ENCODE measurements around the gene PPP4R4. TPM values are rescaled to one million over a fixed set of nuclear protein-coding genes. Genes with fewer than 3 reads are reported as not detected.
"Not testable (repeated sequence)": the region's sequence is repeated elsewhere in the genome, so short reads cannot be mapped to it uniquely, and the experiment has no call there.

The PPP4R4 gene
- total RNA-seq, 1 donor from 2014 or later, result 1.9 TPM

DNA sequence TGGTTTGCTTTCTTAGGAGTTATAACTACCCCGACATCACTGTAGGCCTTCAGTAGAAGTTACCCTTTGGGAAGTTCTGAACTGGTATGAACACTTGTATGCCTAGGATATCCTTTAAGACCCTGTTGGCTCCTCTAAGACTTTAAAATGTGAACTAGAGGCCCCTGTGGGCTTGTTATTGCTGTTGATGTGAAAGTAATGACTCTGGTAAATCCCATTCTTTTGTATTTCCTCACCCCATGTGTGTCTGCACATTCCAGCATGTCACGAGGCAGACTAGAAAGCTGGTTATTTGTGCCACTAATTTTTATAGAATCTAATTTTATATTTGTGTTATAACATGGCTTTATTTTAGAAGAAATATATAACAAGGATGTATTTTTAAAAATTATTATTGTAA, 70.1 kb downstream of the PPP4R4 start:
- no peaks in the 10 kb centered on the region for H3K27me3 Mint-ChIP-seq
- no peak overlapping the region for H3K27ac Mint-ChIP-seq
- no peaks in the 10 kb centered on the region for H3K9me3 Mint-ChIP-seq
- no peaks in the 10 kb centered on the region for H3K36me3 Mint-ChIP-seq
- H3K4me3 Mint-ChIP-seq, result no peak overlapping the region
- H3K4me1 Mint-ChIP-seq (ENCODE audit: unreplicated experiment), result no peaks in the 10 kb centered on the region
- no peak for DNase-seq (ENCODE audit: extremely low spot score, unreplicated experiment)
- TF ChIP-seq, protein P1, sequence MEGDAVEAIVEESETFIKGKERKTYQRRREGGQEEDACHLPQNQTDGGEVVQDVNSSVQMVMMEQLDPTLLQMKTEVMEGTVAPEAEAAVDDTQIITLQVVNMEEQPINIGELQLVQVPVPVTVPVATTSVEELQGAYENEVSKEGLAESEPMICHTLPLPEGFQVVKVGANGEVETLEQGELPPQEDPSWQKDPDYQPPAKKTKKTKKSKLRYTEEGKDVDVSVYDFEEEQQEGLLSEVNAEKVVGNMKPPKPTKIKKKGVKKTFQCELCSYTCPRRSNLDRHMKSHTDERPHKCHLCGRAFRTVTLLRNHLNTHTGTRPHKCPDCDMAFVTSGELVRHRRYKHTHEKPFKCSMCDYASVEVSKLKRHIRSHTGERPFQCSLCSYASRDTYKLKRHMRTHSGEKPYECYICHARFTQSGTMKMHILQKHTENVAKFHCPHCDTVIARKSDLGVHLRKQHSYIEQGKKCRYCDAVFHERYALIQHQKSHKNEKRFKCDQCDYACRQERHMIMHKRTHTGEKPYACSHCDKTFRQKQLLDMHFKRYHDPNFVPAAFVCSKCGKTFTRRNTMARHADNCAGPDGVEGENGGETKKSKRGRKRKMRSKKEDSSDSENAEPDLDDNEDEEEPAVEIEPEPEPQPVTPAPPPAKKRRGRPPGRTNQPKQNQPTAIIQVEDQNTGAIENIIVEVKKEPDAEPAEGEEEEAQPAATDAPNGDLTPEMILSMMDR (conservative IDR thresholded peaks at IDR 0.05), result no peak

DNA sequence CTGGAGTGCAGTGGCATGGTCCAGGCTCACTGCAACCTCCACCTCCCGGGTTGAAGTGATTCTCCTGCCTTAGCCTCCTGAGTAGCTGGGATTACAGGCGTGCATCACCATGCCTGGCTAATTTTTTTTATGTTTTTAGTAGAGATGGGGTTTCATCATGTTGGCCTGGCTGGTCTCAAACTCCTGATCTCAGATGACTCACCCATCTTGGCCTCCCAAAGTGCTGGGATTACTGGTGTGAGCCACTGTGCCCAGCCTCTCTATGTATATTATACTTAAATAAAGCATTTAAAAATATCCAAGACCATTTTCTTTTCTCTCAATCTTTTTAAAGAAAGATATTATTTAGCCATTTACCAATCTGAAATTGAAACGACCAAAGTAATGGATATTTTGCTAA, 90.1 kb downstream of the PPP4R4 start:
- H3K27ac Mint-ChIP-seq, result not testable (repeated sequence)

DNA sequence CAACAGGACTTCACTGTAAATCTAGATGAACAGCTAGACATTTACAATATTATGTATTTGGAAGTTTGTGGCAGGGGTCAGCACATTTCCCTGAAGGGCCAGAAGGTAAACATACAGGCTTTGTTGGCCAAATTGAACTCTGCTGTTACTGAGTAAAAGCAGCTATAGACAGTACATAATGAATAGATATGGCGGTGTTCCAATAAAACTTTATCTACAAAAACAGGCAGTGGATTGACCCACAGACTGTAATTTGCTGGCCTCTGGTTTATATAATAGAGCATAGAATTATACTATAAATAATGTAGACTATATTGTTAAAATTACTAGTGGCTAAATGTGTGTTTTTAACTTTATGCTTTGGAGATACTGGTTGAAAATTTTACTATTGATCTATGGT, 93.2 kb downstream of the PPP4R4 start:
- Mint-ChIP-seq H3K4me3 (no peak overlapping the region), H3K27me3 (no peaks in the 10 kb centered on the region), H3K27ac (no peak overlapping the region), H3K9me3 (no peaks in the 10 kb centered on the region), H3K4me1 (ENCODE audit: unreplicated experiment) (no peaks in the 10 kb centered on the region), H3K36me3 (no peaks in the 10 kb centered on the region)
- DNase-seq (ENCODE audit: extremely low spot score, unreplicated experiment), result no peak
- TF ChIP-seq, protein P1 (conservative IDR thresholded peaks at IDR 0.05), result no peak

More for the DNA sequence above, 90.1 kb downstream of the PPP4R4 start:
- not testable (repeated sequence) for H3K9me3 Mint-ChIP-seq; DNase-seq (ENCODE audit: extremely low spot score, unreplicated experiment); H3K27me3 Mint-ChIP-seq; H3K4me3 Mint-ChIP-seq; H3K36me3 Mint-ChIP-seq; H3K4me1 Mint-ChIP-seq (ENCODE audit: unreplicated experiment)

DNA sequence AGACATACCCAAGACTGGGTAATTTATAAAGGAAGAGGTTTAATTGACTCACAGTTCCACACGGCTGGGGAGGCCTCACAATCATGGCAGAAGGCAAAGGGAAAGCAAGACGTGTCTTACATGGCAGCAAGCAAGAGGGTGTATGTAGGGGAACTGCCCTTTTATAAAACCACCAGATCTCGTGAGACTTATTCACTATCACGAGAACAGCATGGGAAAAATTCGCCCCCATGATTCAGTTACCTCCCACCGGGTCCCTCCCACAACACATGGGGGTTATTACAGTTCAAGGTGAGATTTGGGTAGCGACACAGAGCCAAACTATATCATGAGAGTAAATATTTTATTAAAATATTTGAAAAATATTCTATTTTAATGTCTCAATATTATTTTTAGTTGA, 94.5 kb downstream of the PPP4R4 start:
- not testable (repeated sequence) for H3K27me3 Mint-ChIP-seq; DNase-seq (ENCODE audit: extremely low spot score, unreplicated experiment); H3K4me3 Mint-ChIP-seq; H3K27ac Mint-ChIP-seq; H3K36me3 Mint-ChIP-seq; H3K4me1 Mint-ChIP-seq (ENCODE audit: unreplicated experiment); H3K9me3 Mint-ChIP-seq

DNA sequence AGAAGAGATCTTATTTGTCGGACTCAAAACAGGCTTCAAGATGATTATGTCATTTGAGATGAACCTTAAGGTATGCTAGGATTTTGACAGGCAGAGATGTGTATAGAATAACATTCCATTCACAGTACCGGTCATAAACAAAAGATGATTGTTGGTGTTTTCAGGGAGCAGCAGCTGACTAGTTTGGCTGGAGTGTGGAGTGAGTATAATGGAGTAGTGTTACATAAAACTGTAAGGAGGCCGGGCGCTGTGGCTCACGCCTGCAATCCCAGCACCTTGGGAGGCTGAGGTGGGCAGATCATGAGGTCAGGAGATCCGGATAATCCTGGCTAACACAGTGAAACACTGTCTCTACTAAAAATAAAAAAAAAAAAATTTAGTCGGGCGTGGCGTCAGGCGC, 95.0 kb downstream of the PPP4R4 start:
- H3K27me3 Mint-ChIP-seq, result no peaks in the 10 kb centered on the region
- no peak for DNase-seq (ENCODE audit: extremely low spot score, unreplicated experiment)
- H3K27ac Mint-ChIP-seq, result no peak overlapping the region
- no peaks in the 10 kb centered on the region for H3K9me3 Mint-ChIP-seq
- no peak overlapping the region for H3K4me3 Mint-ChIP-seq
- no peaks in the 10 kb centered on the region for H3K36me3 Mint-ChIP-seq
- TF ChIP-seq, protein P1 (conservative IDR thresholded peaks at IDR 0.05), result no peak
- H3K4me1 Mint-ChIP-seq (ENCODE audit: unreplicated experiment), result no peaks in the 10 kb centered on the region

DNA sequence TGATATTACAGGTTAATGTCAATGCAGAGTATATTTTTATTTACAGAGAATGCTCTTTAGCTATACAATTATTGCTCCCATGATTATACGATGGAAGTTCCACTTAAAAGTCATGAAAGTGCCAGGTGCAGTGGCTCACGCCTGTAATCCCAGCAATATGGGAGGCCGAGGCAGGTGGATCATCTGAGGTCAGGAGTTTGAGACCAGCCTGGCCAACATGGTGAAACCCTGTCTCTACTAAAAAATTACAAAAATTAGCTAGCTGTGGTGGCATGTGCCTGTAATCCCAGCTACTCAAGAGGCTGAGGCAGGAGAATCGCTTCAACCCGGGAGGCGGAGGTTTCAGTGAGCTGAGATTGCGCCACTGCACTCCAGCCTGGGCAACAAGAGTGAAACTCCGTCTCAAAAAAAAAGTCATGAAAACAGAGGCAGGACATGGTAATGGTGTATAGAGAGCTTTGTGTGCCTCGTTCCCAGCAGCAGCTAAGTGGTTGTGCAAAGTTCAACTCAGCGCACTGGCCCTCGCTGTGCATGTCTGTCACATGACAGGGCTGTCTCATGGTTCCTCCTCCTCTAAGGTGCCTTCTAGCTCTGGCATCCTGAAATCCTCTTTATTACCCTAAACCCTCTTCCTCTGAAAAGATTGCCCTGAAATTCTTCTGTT, 102.9 kb downstream of the PPP4R4 start:
- not testable (repeated sequence) for H3K4me3 Mint-ChIP-seq; H3K9me3 Mint-ChIP-seq; H3K36me3 Mint-ChIP-seq; H3K27ac Mint-ChIP-seq; H3K27me3 Mint-ChIP-seq; DNase-seq (ENCODE audit: extremely low spot score, unreplicated experiment); H3K4me1 Mint-ChIP-seq (ENCODE audit: unreplicated experiment)

DNA sequence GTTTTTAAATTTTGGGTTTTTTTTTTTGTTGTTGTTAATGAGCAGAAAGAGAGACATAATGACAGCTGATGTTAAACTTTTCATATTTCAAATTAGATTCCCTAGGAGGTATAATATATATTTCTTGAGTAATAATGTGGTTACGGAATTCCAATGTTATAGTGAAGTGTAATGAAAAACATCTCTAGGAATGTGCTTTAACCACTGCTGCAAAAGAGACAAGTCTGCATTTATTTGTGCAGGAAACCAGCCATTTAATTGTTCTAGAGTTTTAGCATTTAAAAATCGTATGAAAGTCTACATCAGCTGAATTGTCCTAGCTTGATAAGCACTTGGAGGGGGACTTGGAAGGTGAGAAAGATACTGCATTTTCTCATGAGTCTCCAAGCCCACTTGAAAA, 104.6 kb downstream of the PPP4R4 start:
- Mint-ChIP-seq H3K4me3 (no peak overlapping the region), H3K9me3 (no peaks in the 10 kb centered on the region), H3K27me3 (no peaks in the 10 kb centered on the region), H3K4me1 (ENCODE audit: unreplicated experiment) (no peaks in the 10 kb centered on the region), H3K36me3 (no peaks in the 10 kb centered on the region), H3K27ac (no peak overlapping the region)
- no peak for DNase-seq (ENCODE audit: extremely low spot score, unreplicated experiment)
- TF ChIP-seq, protein P1 (conservative IDR thresholded peaks at IDR 0.05), result no peak

Data from type B pancreatic cell (in vitro differentiated cells).